NOMO-1 treated with DMSO at 0.1 percent for 48 hours (cell line): ENCODE data around the gene USP25.
A peak's percentile ranks its signal among the peaks of the same experiment; 100 is the strongest.

Experiments
- DNase-seq: peaks from one replicate; lab custom pipeline; 2025; ENCODE audit not compliant: unreplicated experiment; lab: John Stamatoyannopoulos, UW

Gene USP25

DNA sequence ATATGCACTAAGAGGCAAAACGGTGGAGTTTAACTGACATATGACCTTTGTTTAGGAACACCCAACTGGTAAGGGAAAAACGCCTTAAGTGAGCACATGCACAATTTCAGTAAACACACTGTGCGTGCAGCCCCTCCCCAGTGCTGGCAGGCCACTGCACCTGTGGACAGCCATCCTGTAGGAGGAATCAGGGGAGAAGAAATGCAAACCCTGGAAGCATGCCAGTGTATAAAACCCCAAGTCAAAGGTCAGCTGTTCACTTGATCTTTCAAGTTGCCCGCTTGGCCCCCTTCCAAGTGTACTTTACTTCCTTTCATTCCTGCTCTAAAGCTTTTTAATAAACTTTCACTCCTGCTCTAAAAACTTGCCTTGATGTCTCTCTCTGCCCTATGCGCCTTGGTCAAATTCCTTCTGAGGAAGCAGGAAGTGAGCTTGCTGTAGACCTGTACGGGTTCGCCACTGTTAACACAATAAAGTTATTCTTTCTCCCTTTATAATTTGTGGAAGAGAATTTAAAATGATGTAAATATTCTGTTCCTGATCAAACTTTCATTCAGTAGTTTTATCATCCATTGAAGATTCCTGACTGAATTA is 31.8 kb downstream of the USP25 start:
- DNase-seq, result no peak

DNA sequence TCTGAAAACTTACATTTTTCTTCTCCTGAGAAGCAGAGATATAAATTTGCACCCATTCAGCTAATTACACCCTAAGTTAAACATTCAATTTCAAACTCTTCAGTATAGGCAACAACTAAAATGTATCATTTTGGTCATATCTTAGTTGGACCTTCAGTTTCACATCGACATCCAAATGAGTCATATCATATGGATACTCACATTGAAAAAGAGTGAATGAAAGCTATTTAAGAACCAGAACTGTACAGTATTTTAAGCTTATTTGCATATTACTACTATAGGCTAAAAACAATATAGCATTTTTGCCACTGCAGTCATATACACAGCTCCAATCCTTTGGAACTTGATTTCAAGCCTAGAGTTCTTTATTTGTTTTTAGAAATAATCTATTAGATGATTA is 33.6 kb downstream of the USP25 start:
- DNase-seq, result no peak

DNA sequence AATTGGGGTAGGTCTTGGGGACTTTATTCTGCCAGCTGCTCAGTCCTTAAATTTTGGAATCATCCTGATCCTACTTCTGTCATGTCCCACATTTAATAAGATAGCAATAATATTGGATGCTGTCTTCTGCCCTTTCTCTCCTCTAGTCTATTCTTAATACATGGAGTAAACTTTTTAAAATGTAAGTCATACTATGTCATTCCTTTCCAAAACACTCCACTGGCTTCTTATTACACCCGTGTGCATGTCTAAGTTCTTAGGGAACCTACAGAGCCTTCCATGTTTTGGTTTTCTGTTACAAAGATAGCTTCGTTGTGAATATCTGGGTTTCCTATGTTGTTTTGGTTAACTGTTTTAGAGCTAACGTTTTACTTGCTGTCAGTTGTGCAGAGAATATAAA is 35.1 kb downstream of the USP25 start:
- no peak for DNase-seq

DNA sequence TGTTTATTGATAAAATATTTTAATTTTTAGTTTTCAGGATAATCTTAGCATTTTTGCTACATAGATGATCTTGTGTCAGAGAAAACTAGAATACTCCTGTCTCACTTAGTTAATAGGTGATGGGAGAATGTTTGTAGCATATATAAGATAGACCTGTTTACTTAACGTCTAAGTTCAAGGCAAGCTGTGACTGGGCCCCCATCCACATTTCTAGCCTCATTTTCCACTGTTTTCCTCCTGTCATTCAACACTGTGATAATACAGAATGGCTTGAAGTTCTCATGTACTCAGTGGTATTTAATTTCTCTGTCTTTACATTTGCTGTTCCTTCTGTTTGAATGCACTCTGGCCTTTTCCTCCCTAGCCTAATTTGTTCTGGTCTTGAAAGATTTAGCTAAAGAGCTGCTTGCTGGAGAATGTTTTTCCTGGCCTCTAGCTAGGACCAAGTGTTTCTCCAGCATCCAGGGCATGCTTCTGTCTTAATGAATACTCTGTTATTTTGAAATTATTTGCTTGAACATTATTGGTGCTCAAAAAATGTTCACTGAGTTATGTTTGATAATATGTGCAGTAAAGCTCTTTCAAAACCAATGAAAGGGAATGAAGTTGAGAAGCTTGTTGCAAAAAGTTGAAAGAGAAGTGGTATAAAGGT is 37.3 kb downstream of the USP25 start:
- DNase-seq, result no peak

- DNase-seq, result no peak
These were observed 38.3 kb downstream of the USP25 start for GRCh38 chr21:15768045-15768601.

GRCh38 chr21:15768853-15769252 is 39.1 kb downstream of the USP25 start:
- DNase-seq, result no peak

DNA sequence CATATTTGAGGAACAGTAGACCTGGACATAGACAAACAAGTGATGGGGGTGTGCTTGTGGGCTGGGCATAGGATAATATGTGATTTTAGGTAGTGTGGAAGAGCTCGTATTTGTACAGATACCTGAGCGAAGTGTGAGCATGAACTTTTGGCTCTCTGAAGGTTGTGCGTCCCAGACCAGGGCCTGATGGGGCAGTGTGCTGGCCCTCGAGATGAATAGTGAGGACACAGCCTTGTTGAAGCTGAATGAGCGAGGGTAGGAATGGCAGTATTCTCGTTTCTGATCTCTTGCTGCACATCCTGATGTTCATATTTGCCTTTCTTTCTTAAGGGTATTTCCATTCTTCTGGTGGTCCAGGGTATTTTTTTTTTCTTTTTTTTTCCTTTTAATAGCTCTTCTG is 41.5 kb downstream of the USP25 start:
- DNase-seq, result no peak

DNA sequence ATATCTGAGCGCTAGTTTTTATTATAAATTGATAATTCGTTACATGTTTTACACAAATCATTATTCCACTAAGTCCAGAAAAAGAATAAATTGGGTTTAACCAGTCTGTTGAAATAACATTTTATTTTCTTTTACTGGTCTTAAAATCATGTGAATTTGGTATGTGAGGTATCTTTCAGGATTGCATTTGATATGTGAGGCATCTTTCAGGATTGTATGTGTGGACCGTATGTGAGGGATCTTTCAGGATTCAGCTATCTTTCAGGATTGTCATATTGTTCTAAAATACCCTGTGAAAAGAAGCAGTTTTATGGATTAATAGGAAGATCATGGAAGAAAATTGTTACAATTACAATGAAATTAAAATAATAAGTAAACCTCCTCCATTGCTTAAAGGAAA is 42.9 kb downstream of the USP25 start:
- no peak for DNase-seq

GRCh38 chr21:15774590-15774989 is 44.8 kb downstream of the USP25 start:
- DNase-seq, result no peak

DNA sequence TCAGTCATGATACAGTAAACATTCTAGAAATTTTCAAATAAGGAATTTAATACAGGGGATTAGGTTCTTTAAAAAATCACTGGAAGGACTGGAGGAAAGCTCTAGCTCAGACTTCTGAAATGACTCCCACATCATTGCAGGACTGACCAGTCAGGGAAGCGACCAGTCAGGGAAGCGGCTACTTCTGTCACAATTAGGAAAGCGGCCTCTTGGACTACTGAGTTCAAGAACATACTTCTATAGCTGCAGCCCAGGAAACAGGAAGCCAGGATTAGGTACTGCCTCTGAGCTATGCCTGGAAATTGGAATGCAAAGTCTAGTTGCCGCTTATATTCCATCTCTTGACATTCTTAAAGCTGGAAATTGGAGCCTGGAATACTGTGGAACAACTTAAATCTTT is 45.5 kb downstream of the USP25 start:
- no peak for DNase-seq

GRCh38 chr21:15775981-15776380 is 46.2 kb downstream of the USP25 start:
- DNase-seq, result peak; percentile 29

DNA sequence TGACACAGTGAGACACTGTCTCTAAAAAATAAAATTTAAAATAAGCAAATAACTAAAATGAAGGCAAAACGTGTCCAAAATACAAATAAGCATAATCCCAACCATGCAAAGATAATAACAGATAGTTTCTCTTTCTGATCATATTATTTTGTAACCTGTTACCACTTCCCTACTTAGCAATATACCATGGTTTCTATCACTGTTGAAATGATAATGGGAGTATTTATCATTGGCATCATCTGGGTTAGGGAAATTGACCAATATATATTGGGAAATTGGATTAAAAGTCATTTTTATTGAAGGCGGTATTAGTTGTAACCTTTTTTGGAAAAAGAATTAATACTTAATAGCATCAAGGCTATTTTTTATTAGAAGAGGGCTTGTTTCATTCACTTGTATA is 47.0 kb downstream of the USP25 start:
- peak; percentile 35 for DNase-seq

- no peak for DNase-seq
These were observed 52.2 kb downstream of the USP25 start for GRCh38 chr21:15781986-15782385.

DNA sequence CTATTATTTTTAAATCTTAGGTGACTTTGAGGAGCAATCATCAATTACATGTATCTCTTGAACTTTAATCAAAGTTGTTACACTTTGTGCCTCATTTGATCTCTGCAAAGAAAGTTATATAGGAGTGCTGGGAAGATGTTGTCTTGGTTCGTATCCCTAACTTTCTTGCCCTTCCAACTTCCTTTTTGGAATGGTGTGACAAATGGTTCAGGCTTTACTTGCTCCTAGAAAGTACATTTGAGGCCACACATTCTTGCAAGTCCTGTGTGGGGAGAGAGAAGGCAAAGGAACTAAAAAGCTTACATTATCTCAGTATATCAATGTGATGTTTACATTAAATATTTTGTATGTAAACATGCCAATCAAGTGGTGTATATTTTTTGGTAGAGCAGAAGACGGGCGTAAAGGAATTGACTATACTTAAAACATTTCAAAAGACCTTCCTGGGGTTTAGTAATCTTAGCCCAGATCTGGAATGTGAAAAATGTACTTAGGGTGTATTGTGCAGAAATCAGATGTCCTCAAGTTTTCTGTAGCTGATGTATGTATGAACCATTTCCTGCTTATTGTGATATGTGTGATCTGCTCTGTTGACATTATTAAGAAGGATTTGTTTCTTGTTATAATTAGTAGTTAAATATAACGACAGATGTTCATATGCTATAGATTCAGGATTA is 59.2 kb downstream of the USP25 start:
- DNase-seq, result no peak

DNA sequence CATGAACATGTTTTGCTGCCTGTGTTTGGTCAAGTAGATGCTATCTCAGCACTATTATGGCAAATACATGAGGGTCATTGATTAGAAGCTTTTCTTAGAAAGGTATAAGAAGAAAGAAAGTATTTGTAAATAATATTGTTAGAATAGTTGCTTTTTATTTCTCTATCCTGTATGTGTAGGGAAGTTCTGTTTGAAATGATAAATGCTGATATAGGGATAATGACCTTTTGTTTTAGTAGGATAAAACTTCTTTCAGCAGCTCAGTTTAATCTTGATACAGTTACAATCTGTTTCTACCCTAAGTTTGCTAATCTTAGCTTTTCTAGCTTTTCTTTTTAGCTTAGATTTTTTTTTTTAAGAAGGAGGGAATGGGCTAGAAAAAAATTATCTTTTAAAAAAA is 63.3 kb downstream of the USP25 start:
- no peak for DNase-seq

DNA sequence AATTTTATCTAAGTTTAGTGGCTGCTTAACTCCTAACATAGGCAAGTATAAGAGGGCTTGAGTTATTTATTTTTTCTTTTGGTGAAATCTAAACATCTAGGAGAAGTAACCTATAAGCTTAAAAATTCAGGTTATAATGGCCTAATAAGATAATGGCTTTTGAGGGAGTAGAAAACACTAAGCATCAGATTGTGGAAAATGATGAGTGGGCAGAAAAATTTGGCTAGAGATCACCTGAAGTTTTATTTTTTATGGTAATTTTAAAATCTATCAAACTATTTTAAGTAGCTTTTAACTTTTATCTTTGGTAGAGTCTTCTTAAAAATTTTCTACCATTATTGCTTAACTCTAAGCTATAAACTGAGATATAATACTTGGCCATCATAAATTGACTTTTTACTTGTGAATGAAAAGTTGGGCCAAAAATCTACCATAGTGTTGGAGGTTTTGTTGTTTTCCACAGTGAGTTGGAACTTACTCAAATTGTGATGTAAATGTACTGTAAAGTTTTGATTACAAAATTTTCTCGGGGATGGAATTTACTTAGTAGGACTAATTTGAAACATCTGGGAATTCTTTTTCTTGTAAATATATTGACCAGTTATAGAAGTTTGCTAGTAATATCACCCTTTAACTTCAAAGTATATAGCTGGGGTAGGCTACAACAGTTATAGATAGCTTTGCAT is 63.9 kb downstream of the USP25 start:
- no peak for DNase-seq

- no peak for DNase-seq
These were observed 64.6 kb downstream of the USP25 start for GRCh38 chr21:15794277-15794912.

- no peak for DNase-seq
These were observed 65.8 kb downstream of the USP25 start for GRCh38 chr21:15795533-15795932.

- DNase-seq, result no peak
These were observed 68.0 kb downstream of the USP25 start for GRCh38 chr21:15797577-15798363.

- no peak for DNase-seq
These were observed 71.6 kb downstream of the USP25 start for GRCh38 chr21:15801352-15801863.
